Measurements from ENCODE around the gene GMDS.

Gene GMDS

DNA sequence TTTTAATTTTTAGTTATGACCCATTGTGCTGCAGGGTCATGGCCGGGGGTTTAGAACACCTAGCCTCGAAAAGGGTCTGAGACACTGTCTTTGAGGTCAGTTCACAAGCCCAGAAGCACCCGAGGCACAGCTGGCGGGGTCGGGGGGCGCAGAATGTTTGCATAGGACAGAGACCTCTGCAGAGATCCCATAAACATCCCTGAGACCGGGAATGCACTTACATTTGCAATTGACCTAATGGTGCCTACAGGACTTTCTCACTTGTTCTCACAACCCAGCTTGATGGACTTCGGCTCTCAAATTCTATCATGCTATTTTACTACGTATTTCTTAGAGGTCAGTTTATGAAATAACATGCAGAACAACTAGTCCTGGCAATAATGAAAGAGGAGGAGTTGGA is 669.2 kb downstream of the GMDS start:
- DNase-seq = no peak

DNA sequence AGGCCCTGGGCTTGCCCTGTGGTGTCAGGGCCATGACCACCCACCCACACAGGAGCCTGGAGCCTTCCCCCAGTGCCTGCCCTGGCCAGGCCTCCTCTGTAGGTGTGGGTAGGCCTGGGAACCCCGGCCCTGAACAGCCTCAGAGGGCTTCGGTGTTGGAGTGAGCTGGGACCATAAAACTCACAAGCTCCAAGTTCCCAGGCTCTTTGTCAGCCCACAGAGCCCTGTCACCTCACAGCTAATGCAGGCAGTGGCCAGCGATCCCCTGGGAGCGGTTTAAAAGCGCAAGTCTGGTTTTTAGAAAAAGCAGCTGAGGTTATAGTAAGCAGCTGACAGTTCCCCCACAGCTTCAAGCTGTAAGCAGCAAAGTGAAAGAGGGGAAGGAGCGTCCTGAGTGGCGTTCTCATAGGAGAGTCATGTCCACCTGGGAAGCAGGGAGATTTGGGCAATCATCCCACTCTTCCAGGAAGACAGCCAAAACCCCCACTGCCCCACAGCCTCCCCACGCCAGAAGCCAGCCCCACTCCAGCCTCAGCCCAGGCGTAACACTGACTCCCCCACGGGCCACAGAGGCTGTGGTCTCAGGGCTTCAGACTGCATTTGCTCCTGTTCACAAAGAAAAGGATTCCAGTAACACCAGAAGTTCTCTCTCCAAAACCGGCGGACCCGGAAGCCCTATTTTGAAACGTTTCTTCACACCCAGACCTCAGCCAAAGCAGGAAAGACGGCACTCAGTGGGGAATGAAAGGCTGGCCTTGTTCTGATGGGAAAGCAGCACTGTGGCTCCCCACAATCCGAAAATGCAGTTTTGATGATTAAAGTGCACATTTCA is 670.0 kb downstream of the GMDS start:
- no peak for DNase-seq

DNA sequence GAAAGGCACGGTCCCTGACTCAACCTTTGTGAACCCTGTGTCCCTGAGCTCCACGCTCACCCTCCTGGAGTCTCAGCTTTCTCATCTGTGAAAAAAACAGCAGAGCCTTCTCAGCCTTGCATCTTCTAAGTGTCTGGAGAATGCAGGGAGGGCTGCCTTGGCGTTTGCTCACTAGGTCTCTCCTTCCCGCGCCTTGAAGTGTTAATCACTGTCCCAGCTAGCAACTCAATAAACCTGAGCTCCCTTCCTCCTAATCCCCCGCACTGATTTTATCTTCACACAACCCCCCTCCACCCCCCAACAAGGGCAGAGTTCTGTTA is 670.6 kb downstream of the GMDS start:
- DNase-seq = no peak

DNA sequence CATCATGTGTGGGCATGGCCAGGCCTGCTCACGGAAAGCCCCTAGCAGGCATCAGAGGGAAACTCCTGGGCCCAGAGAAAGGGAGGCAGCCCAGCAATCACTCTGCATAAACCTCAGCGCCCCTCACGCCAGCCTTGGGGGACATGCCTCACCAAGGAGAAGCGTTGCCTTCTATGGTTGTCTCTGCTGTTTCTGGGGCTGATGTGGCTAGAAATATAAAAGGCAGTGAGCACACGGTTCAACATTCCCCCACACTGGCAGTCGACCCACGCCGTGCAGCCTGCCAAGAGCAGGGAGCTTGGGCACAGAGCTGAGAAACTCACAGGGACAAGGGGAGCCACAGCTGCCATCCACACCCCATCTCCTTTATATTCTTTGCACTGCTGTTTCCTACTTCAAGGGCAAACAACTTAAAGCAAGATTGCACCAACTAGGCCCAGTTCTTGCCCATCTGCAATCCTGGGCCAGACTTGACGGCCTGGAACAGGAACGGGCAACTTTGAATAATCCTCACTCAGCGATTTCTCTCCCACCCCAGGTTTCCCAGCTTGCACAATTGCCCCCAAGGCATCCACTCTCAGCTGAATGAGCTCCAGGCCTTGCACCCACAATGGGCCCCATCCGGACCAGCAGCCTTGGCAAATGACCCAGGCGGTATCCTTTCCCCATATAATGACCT is 671.2 kb downstream of the GMDS start:
- no peak for DNase-seq
